Stimulated activated CD4-positive, alpha-beta T cell treated with anti-CD3 and anti-CD28 coated beads, Interleukin-12 subunit alpha, Interleukin-12 subunit beta, amount 100 ng/mL, for 24 hours (primary cell): ENCODE measurements around the gene TNNC1.

ENCODE experiments used
- DNase-seq, 2 experiments: peaks; one replicate each; pipeline ENCODE4 v3.0.0-alpha.2; 2020; ENCODE audit warnings: low read depth in 2 of 2

TNNC1 gene

GRCh38 chr3:52401551-52401950 is 52.3 kb downstream of the TNNC1 start:
- DNase-seq, result no peak
